CD4-positive, alpha-beta T cell treated with Interferon gamma for 1 hour (primary cell): ENCODE data around the gene MITF.

ENCODE experiments used
- DNase-seq: peaks from one replicate; pipeline ENCODE4 v3.0.0-alpha.2; 2020

Gene MITF

DNA sequence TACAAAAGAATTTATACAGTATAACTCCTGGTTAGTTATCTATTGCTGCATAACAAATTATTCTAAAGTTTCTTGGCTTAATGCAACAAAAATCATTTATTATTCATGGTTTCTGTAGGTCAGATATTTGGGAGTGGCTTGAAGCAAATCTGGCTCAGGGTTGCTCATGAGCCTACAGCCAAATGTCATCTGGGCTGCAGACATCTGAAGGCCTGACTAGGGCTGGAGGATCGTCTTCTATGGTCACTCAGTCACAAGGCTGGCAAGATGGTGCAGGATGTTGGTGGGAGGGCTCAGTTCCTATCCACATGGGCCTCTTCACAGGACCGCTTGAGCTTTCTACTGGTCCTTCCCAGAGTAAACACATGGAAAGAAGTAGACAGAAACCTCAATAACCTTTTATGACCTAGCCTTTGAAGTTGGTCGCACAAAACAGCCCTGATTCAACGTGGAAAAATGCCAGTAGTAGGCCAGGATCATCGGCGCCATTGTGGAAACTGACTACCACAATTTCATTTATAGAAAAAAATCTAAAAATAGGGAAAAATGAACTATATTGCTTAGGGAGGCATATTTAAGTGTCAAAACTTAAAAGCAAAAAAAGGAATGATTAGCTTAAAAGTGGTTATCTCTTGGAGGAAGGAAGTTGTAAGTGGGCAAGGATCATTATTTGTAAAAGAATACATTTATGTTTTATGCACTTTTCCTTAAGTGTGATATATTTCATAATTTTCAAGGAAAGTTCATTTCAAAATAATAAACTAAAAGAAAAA, 9.9 kb upstream of the MITF start:
- DNase-seq = no peak

- DNase-seq = no peak
These were observed 8.2 kb upstream of the MITF start for GRCh38 chr3:69731080-69731479.

DNA sequence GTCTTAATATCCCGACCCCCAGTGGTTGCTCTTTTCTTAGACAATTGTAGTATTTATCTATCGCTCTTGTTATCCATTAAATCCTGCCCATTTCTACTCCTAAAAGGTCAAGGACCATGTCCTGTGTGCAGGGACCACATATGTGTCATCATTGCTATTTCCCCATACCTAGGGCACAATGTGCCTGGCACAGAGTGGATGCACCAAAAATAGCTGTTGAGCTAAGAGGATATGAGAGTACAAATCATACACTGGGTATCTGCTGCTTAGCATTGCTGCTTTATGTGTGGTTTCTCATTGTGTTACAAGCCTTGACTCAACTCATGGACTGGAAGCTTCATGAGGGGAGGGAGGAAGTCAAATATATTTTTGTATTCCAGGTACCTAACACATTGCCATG, 3.4 kb upstream of the MITF start:
- DNase-seq = no peak

- DNase-seq = no peak
These were observed 1.9 kb upstream of the MITF start for GRCh38 chr3:69737392-69737791.

- no peak for DNase-seq
These were observed 949 bp upstream of the MITF start for GRCh38 chr3:69738315-69738714.

- no peak for DNase-seq
These were observed 433 bp upstream of the MITF start for GRCh38 chr3:69738859-69739203.

- DNase-seq = no peak
These were observed 1.1 kb downstream of the MITF start for GRCh38 chr3:69740103-69741021.

- DNase-seq = no peak
These were observed 1.9 kb downstream of the MITF start for GRCh38 chr3:69741032-69741767.

DNA sequence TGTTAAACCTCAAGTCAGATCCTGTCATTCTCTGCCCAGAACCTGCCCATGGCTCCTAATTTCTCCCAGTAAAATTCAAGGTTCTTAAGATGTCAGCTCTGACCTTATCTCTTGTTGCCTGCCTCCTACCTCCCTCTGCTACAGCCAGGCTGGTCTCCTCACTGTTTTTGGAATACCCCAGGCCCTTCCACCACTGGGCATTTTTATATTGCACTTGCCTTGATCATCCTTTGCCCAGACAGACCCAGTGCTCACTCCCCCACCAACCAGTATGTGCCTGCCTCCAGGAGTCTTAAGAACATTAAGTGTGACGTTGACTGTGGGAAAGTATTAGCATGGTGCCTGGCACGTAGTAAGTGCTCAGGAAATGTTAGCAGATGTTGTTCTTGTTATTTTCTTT, 3.1 kb downstream of the MITF start:
- DNase-seq = no peak

GRCh38 chr3:69743975-69744906, 5.0 kb downstream of the MITF start:
- DNase-seq = no peak

- no peak for DNase-seq
These were observed 6.2 kb downstream of the MITF start for GRCh38 chr3:69745505-69745904.

GRCh38 chr3:69746119-69746518, 6.9 kb downstream of the MITF start:
- DNase-seq = no peak

- DNase-seq = no peak
These were observed 8.4 kb downstream of the MITF start for GRCh38 chr3:69747511-69748258.

GRCh38 chr3:69748503-69748902, 9.2 kb downstream of the MITF start:
- no peak for DNase-seq

DNA sequence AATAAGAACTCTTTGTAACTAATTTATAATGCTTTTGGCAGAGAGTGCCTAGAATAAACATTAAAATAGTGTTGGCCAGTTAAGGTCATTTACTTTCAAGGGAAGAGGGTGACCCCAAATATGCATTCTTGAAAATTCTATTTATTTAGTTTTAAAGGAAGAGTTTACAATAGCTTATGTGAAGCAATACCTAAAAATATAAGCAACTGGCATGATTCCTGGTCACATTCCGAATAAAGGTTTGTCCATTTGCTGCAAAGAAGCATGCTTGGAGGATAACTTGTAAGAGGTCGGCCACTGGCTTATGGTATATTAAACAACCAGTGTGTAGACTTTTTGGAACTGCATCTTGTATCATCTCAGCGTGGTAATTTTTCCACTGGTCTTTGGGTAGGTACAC, 10.2 kb downstream of the MITF start:
- DNase-seq = no peak

DNA sequence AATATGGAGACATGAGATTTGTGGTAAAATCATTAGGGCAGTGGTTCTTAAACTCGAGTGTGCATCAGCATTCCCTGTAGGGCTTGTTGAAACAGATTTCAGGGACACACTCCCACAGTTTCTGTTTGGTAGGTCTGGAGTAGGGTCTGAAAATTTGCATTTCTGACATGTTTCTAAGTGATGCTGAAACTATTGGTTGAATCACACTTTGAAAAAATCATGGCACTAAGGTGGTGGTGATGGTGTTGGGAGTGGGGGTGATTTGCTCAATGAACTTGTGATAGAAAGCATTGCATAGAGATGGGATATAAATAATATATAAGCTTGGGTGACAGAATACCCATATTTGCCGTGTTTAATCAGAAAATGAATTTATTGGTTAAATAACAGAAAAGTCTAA, 11.3 kb downstream of the MITF start:
- DNase-seq = no peak

GRCh38 chr3:69751074-69751476, 11.8 kb downstream of the MITF start:
- no peak for DNase-seq

DNA sequence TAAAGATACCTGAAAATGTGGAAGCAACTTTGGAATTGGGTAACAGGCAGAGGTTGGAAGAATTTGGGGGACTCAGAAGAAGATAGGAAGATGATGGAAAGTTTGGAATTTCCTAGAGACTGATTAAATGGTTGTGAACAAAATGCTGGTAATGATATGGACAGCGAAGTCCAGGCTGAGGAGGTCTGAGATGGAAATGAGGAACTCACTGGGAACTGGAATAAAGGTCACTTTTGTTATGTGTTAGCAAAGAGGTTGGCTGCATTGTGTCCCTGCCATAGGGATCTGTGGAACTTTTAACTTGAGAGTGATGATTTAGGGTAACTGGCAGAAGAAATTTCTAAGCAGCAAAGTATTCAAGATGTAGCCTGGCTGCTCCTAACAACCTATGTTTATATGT, 13.0 kb downstream of the MITF start:
- no peak for DNase-seq

DNA sequence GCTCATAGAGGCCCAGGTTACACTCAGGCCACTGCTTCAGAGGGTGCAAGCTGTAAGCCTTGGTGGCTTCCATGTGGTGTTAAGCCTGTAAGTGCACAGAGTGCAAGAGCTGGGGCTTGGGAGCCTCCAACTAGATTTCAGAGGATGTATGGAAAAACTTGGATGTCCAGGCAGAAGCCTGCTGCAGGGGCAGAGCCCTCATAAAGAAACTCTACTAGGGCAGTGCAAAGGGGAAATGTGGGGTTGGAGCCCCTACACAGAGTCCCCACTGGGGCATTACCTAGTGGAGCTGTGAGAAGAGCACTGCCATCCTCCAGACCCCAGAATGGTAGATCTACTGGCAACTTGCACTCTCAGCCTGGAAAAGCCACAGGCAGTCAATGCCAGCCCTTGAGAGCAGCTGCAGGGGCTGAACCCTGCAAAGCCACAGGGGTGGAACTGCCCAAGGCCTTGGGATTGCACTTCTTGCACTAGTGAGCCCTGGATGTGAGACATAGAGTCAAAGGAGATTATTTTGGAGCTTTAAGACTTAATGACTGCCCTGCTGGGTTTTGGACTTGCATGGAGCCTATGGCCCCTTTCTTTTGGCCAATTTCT, 14.0 kb downstream of the MITF start:
- DNase-seq = no peak

- no peak for DNase-seq
These were observed 16.5 kb downstream of the MITF start for GRCh38 chr3:69755795-69756194.
